GM18873 (cell line): Measurements from ENCODE around the gene SLC6A19.
"Not testable (repeated sequence)": the region's sequence is repeated elsewhere in the genome, so short reads cannot be mapped to it uniquely, and the experiment has no call there.

Experiments
- ATAC-seq: cut with Tn5 transposase; IDR thresholded peaks from one replicate; pipeline ENCODE4 v1.9.1; 2021; ENCODE audit warnings: mild to moderate bottlenecking, moderate library complexity, moderate number of reproducible peaks; ENCODE audit not compliant: unreplicated experiment, low FRiP score

The SLC6A19 gene

GRCh38 chr5:1201327-1202025 is at the start of gene SLC6A19:
TSS of gene SLC6A19 (plus strand) at chr5:1201595. CDS start at chr5:1201651, 56 bp downstream.
- no peak for ATAC-seq

- ATAC-seq = no peak
Measured at GRCh38 chr5:1152156-1152555, 49.2 kb upstream of the SLC6A19 start.

GRCh38 chr5:1152771-1153282 is 48.6 kb upstream of the SLC6A19 start:
- ATAC-seq = no peak

GRCh38 chr5:1153428-1153827 is 48.0 kb upstream of the SLC6A19 start:
- no peak for ATAC-seq

GRCh38 chr5:1155191-1156032 is 46.0 kb upstream of the SLC6A19 start:
- no peak for ATAC-seq

- ATAC-seq = no peak
Measured at GRCh38 chr5:1156033-1156753, 45.2 kb upstream of the SLC6A19 start.

- no peak for ATAC-seq
Measured at GRCh38 chr5:1156754-1157460, 44.5 kb upstream of the SLC6A19 start.

- not testable (repeated sequence) for ATAC-seq
Measured at GRCh38 chr5:1157461-1157986, 43.9 kb upstream of the SLC6A19 start.

GRCh38 chr5:1158647-1159340 is 42.6 kb upstream of the SLC6A19 start:
- no peak for ATAC-seq

- ATAC-seq = no peak
Measured at GRCh38 chr5:1159341-1159675, 42.1 kb upstream of the SLC6A19 start.

- ATAC-seq = no peak
Measured at GRCh38 chr5:1159774-1160406, 41.5 kb upstream of the SLC6A19 start.

GRCh38 chr5:1161108-1161832 is 40.1 kb upstream of the SLC6A19 start:
- no peak for ATAC-seq

GRCh38 chr5:1161833-1162229 is 39.6 kb upstream of the SLC6A19 start:
- ATAC-seq = no peak

- ATAC-seq = no peak
Measured at GRCh38 chr5:1162276-1162675, 39.1 kb upstream of the SLC6A19 start.

GRCh38 chr5:1162751-1163150 is 38.6 kb upstream of the SLC6A19 start:
- ATAC-seq = no peak

GRCh38 chr5:1163366-1163765 is 38.0 kb upstream of the SLC6A19 start:
- ATAC-seq = no peak

- ATAC-seq = no peak
Measured at GRCh38 chr5:1163879-1164278, 37.5 kb upstream of the SLC6A19 start.
